Stomach (tissue), 19 donors: ENCODE results near the gene RPIA. TPM values are rescaled to one million over a fixed set of nuclear protein-coding genes. Genes with fewer than 3 reads are reported as not detected.
"Not testable (repeated sequence)": the region's sequence is repeated elsewhere in the genome, so short reads cannot be mapped to it uniquely, and the experiment has no call there.

Experiments used
- DNase-seq, 2 donors: peaks; one replicate each; pipeline versions ENCODE4 v3.0.0 to v3.0.0-alpha.2; 2013 to 2019
- H3K27ac ChIP-seq, 5 donors: fragments of 200-600 bp in 4 of 5; sonication (generic) in 4 of 5; one replicate each; pipeline ENCODE4 v1.5.1; 2013 to 2019; ENCODE audit warnings: mild to moderate bottlenecking in 1 of 5, moderate library complexity in 1 of 5
- H3K27me3 ChIP-seq, 3 donors: fragments of 200-600 bp; sonication (generic); one replicate each; pipeline ENCODE4 v1.5.1; 2017 to 2019; ENCODE audit warnings: mixed run types in 1 of 3
- H3K36me3 ChIP-seq, 4 donors: fragments of 200-600 bp; sonication (generic); 1 replicate in 3 of 4; 2 replicates in 1 of 4; pipeline ENCODE4 v1.5.1; 2016 to 2019
- H3K4me1 ChIP-seq, 4 donors: fragments of 200-600 bp; sonication (generic); one replicate each; pipeline ENCODE4 v1.5.1; 2016 to 2019
- H3K4me3 ChIP-seq, 4 donors: fragments of 200-600 bp; sonication (generic) in 3 of 4; one replicate each; pipeline ENCODE4 v1.5.1; 2016 to 2019; ENCODE audit warnings: mild to moderate bottlenecking in 1 of 4
- H3K9me3 ChIP-seq, 4 donors: fragments of 200-600 bp; sonication (generic); one replicate each; pipeline ENCODE4 v1.5.1; 2016 to 2019
- EP300 ChIP-seq: sonication (generic); formaldehyde crosslinking; IDR thresholded peaks from one replicate; pipeline ENCODE4 v1.6.1; 2017; ENCODE audit warnings: antibody characterized with exemption
- POLR2A ChIP-seq, 4 donors: fragments of 450-650 bp; IDR thresholded peaks; one replicate each; pipeline ENCODE4 v1.6.1; 2016; ENCODE audit warnings: antibody characterized with exemption in 4 of 4, control low read depth in 2 of 4, mild to moderate bottlenecking in 1 of 4, moderate library complexity in 1 of 4
- POLR2AphosphoS5 ChIP-seq, 3 donors: sonication (generic); formaldehyde crosslinking; IDR thresholded peaks; one replicate each; pipeline ENCODE4 v1.6.1; 2016; ENCODE audit warnings: antibody characterized with exemption in 3 of 3
- WGBS, 5 donors: extraction: QIAGEN DNeasy Blood & Tissue Kit in 3 of 5; methylation state at CpG; one replicate each; pipeline versions ENCODE4 v1.1.5 to v1.1.7; 2013 to 2018; 5-methylcytosine and 5-hydroxymethylcytosine counted together
- intact Hi-C: fragments of 100-400 bp; cut with DNase I; formaldehyde crosslinking; loops from one replicate; pipeline ENCODE4 v1.15.1; 2023; ENCODE audit warnings: low total_unique reads
- long read RNA-seq, 10 donors: transcript quantifications; one replicate each; lab custom pipeline, GENCODE V29; 2026
- polyA plus RNA-seq, 3 donors: library from polyadenylated mRNA; stranded (reverse); fragments of 200-250 nt; gene quantifications; one replicate each; pipeline ENCODE4 v1.2.3, GENCODE V29; 2013
- total RNA-seq, 5 donors: library from RNA; depleted of rRNA; stranded (reverse); fragments of >200 nt; gene quantifications; one replicate each; pipeline versions ENCODE4 v1.1.0 to v1.2.3, GENCODE V29; 2014 to 2016
- TF ChIP-seq, protein P1 (sequence below), 7 experiments: fragments of 450-650 bp in 4 of 7; fragments of 200-600 bp in 3 of 7; sonication (generic) in 3 of 7; IDR thresholded peaks; one replicate each; pipeline ENCODE4 v1.5.1; 2016 to 2019; ENCODE audit warnings: antibody characterized with exemption in 7 of 7, control low read depth in 2 of 7, mild to moderate bottlenecking in 1 of 7
- donor health status: healthy with polysubstance abuse.
- donor health status: Bipolar disorder and iron deficiency.
- donor health status: healthy.

Gene RPIA
- total RNA-seq (10 to 100 TPM in 4 of 5 donors, 1 to 10 TPM in 1; 1.2 to 68.3 (median 12.9) TPM), polyA plus RNA-seq (10 to 100 TPM; 15.0 to 21.7 (median 16.6) TPM)
- long read RNA-seq, donor 1, transcript RPIA-201 (9 exons, 1,848 nt), result major isoform, 5 of 5 reads
- long read RNA-seq, donor 1, partial matches to known transcripts, result 0 of 5 reads
- long read RNA-seq, donor 1, other reads (novel, unspliced or antisense), result 0 of 5 reads
- long read RNA-seq, donor 2, transcript RPIA-201 (9 exons, 1,848 nt), result major isoform, 9 of 15 reads
- long read RNA-seq, donor 2, partial matches to known transcripts, result 6 of 15 reads
- long read RNA-seq, donor 2, other reads (novel, unspliced or antisense), result 0 of 15 reads
- long read RNA-seq, donor 3, transcript RPIA-201 (9 exons, 1,848 nt), result major isoform, 13 of 13 reads
- long read RNA-seq, donor 3, partial matches to known transcripts, result 0 of 13 reads
- long read RNA-seq, donor 3, other reads (novel, unspliced or antisense), result 0 of 13 reads
- long read RNA-seq, donor 4, partial matches to known transcripts, result 0 of 1 reads
- long read RNA-seq, donor 4, other reads (novel, unspliced or antisense), result 0 of 1 reads
- long read RNA-seq, donor 5, transcript RPIA-201 (9 exons, 1,848 nt), result major isoform, 15 of 15 reads
- long read RNA-seq, donor 5, partial matches to known transcripts, result 0 of 15 reads
- long read RNA-seq, donor 5, other reads (novel, unspliced or antisense), result 0 of 15 reads
- long read RNA-seq, donor 6, result 0 reads
- long read RNA-seq, donor 7, transcript RPIA-201 (9 exons, 1,848 nt), result major isoform, 16 of 16 reads
- long read RNA-seq, donor 7, partial matches to known transcripts, result 0 of 16 reads
- long read RNA-seq, donor 7, other reads (novel, unspliced or antisense), result 0 of 16 reads
- long read RNA-seq, donor 8, transcript RPIA-201 (9 exons, 1,848 nt), result major isoform, 17 of 17 reads
- long read RNA-seq, donor 8, partial matches to known transcripts, result 0 of 17 reads
- long read RNA-seq, donor 8, other reads (novel, unspliced or antisense), result 0 of 17 reads
- long read RNA-seq, donor 9, transcript RPIA-201 (9 exons, 1,848 nt), result major isoform, 6 of 6 reads
- long read RNA-seq, donor 9, partial matches to known transcripts, result 0 of 6 reads
- long read RNA-seq, donor 9, other reads (novel, unspliced or antisense), result 0 of 6 reads
- long read RNA-seq, donor 10, transcript RPIA-201 (9 exons, 1,848 nt), result major isoform, 8 of 8 reads
- long read RNA-seq, donor 10, partial matches to known transcripts, result 0 of 8 reads
- long read RNA-seq, donor 10, other reads (novel, unspliced or antisense), result 0 of 8 reads

DNA sequence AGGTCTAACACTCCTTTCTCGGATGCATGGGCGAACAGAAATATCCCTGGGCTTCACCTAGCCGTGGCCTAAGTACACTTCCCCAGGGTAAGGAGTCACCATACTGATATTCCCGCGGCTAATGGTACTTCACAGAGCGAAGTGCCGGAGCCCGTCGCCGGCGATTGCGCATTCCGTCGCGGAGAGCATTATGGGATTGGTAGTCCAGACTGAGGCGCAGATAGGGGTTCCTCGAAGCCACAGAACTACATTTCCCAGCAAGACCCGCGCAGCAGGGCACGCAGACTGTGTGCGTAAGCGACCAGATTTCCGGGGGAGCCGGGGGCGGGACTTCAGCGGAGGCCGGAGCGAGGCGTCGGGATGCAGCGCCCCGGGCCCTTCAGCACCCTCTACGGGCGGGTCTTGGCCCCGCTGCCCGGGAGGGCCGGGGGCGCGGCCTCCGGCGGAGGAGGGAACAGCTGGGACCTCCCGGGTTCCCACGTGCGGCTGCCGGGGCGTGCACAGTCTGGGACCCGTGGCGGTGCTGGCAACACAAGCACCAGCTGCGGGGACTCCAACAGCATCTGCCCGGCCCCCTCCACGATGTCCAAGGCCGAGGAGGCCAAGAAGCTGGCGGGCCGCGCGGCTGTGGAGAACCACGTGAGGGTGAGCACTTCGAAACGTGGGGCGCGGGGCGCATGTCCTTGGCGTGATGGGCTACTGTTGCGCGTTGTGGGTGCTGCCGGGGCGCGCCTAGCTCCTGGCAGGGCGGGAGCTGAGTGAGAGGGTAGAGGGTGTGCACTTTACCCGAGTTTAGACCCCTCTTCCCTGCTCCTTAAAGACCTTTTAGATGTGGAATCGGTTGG is at the start of gene RPIA:
RPIA (plus strand) TSS at position 335 of the 845 bp plus-strand sequence; CDS start at position 361, 26 bp downstream.
- Histone ChIP-seq H3K36me3 (no peaks in the 10 kb centered on the region), H3K4me1 (peaks cover 26 to 50% (median 49%) of the 10 kb centered on the region in 4 donors), H3K4me3 (peak within 1 kb of the TSS; percentile 78 to 88 (median 82)), H3K27ac (peak within 1 kb of the TSS; percentile 77 to 91 (median 87)), H3K9me3 (no peaks in the 10 kb centered on the region), H3K27me3 (no peaks in the 10 kb centered on the region)
- TF ChIP-seq POLR2AphosphoS5 (IDR thresholded peaks at IDR 0.05) (peak; percentile 67 to 89 (median 85)), EP300 (no peak)
- TF ChIP-seq, protein P1, sequence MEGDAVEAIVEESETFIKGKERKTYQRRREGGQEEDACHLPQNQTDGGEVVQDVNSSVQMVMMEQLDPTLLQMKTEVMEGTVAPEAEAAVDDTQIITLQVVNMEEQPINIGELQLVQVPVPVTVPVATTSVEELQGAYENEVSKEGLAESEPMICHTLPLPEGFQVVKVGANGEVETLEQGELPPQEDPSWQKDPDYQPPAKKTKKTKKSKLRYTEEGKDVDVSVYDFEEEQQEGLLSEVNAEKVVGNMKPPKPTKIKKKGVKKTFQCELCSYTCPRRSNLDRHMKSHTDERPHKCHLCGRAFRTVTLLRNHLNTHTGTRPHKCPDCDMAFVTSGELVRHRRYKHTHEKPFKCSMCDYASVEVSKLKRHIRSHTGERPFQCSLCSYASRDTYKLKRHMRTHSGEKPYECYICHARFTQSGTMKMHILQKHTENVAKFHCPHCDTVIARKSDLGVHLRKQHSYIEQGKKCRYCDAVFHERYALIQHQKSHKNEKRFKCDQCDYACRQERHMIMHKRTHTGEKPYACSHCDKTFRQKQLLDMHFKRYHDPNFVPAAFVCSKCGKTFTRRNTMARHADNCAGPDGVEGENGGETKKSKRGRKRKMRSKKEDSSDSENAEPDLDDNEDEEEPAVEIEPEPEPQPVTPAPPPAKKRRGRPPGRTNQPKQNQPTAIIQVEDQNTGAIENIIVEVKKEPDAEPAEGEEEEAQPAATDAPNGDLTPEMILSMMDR (IDR thresholded peaks at IDR 0.05), result peak in 4 of 7 experiments; percentile 49 to 78 (median 64)
- WGBS, 5 donors, result 0 to 1% (median 0%) methylated on average over 33 to 71 of the region's 71 CpGs
- intact Hi-C loops, result no loop called here
- peak; percentile 99 to 100 for DNase-seq

DNA sequence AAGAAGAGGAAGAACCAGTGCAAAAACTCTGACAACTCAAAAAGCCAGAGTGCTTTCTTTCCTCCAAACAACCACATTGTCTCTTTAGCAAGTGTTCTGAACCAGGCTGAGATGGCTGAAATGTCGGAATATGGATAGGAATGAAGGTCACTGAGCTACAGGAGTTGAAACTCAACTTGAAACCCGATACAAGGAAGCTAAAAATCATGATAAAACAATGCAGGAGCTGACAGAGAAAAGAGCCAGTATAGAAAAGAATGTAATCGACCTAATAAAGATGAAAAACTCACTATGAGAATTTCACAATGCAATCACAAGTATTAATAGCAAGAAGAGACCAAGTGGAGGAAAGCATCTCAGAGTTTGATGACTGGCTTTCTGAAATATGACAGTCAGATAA is 49.2 kb upstream of the RPIA start:
- intact Hi-C loops, result no loop called here
- H3K27me3 ChIP-seq, result no peaks in the 10 kb centered on the region
- 47 to 65% (median 57%) methylated on average over 3 of the region's 3 CpGs for WGBS, 5 donors
- no peak overlapping the region for H3K4me3 ChIP-seq
- DNase-seq, result no peak
- peaks cover 0 to 4% (median 0%) of the 10 kb centered on the region in 4 donors for H3K9me3 ChIP-seq
- TF ChIP-seq EP300 (no peak), POLR2A (IDR thresholded peaks at IDR 0.05) (no peak), POLR2AphosphoS5 (IDR thresholded peaks at IDR 0.05) (no peak)
- TF ChIP-seq, protein P1 (IDR thresholded peaks at IDR 0.05), result no peak
- no peaks in the 10 kb centered on the region for H3K36me3 ChIP-seq
- H3K27ac ChIP-seq, result no peak overlapping the region
- no peaks in the 10 kb centered on the region for H3K4me1 ChIP-seq

DNA sequence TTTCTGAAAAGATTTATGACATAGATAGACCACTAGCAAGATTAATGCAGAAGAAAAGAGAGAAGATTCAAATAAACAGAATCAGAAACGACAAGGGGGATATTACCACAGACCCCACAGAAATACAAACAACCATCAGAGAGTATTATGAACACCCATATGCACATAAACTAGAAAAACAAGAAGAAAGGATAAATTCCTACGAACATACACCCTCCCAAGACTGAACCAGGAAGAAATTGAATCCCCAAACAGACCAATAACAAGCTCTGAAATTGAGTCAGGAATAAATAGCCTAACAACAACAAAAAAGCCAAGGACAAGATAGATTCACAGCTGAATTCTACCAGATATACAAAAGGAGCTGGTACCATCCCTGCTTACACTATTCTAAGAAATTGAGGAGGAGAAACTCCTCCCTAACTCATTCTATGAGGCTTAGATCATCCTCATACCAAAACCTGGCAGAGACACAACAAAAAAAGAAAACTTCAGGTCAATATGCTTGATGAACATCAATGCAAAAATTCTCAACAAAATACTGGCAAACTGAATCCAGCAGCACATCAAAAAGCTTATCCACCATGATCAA is 46.1 kb upstream of the RPIA start:
- intact Hi-C loops, H3K4me1 ChIP-seq, H3K27ac ChIP-seq, DNase-seq, H3K4me3 ChIP-seq, H3K9me3 ChIP-seq, H3K36me3 ChIP-seq, H3K27me3 ChIP-seq: not testable (repeated sequence)
- WGBS, 5 donors, result 71 to 79% (median 74%) methylated on average over 2 of the region's 2 CpGs

DNA sequence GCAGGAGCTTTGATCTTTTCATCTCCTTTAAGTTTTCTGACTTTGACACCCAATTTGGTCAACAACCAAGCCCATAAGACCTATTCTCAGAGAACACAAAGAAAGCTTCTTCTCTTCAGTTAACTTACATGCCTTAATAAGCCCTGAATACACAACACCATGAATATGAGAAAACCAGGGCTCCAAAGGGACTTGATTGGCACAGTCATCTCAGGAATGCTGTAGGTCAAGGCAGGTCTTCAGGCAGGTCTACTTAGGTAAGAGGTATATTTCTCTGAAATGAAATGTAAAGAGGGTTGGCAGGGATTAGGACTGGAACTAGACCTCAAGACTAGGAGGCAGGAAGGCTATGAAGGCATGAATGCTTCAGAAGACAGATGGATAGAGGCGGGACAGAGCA is 39.8 kb upstream of the RPIA start:
- 79 to 100% (median 89%) methylated on average over 1 of the region's 1 CpG for WGBS, 5 donors
- Histone ChIP-seq H3K36me3 (no peaks in the 10 kb centered on the region), H3K9me3 (no peaks in the 10 kb centered on the region), H3K4me1 (no peaks in the 10 kb centered on the region), H3K27ac (no peak overlapping the region), H3K27me3 (no peaks in the 10 kb centered on the region), H3K4me3 (no peak overlapping the region)
- TF ChIP-seq POLR2A (IDR thresholded peaks at IDR 0.05) (no peak), POLR2AphosphoS5 (IDR thresholded peaks at IDR 0.05) (no peak), EP300 (no peak)
- TF ChIP-seq, protein P1 (IDR thresholded peaks at IDR 0.05), result no peak
- intact Hi-C loops, result no loop called here
- DNase-seq, result no peak
